ENCODE data around the gene MYH8.

The MYH8 gene

GRCh38 chr17:10384175-10384574, 37.6 kb downstream of the MYH8 start:
- no peak for DNase-seq (ENCODE audit: low read depth in 1 of 2, low spot score in 1 of 2)

DNA sequence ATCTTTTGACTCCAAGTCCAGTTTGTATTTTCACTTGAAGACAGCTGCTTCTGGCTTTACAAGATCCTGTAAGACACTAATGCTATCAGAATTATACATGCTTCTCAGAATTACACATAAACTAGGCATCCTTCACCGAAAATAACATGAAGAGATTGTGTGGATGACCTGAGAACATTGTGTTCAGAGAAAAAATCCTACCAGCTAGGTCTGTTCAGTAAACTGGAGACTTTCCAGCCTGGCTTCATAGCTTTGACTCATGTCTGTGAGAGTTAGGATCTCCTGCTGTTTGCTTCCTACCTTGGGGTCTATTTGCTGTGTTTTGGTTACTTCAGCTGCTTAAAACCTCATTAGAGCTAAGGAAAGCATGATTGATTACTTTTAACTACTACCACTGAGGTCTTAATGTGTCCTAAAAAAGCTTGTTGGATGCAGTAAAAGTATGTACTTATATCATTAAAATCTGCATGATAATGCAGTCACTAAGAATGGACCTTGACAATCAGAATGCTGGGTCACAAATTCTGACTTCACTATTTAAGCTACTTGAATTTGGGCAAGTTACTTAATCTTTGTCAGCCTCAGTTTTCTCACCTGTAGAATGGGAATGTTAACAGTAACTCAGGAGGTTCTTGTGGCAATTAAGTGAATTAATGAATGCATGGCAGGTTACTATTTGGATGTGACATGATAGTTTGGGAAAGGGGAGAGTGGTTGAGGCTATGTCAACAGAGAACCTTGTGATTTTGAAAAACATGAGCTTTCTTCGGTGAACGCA, 40.9 kb downstream of the MYH8 start:
- no peak for DNase-seq (ENCODE audit: low read depth in 1 of 2, low spot score in 1 of 2)

DNA sequence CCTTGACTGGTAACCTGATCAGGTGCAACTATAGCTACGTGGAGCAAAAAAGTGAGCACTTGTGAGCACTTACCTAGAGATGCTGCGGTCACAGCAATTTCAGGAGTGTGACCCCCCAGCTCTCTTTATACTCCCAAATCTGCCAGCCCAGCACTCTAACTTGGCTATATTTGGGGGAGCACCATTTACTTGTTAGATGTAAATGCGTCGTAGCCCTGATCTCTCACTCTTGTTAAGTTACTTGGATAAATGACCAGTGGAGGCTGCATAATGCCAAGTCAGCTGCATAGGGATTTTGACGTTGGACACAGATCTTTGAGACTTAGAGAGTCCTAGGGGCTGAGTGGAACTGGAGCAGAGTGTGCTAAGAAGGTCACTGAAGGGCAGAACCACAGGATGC, 48.8 kb downstream of the MYH8 start, which contains the start of gene MYH13:
MYH13 (minus strand) TSS at position 101 of the 400 bp plus-strand sequence. CDS start 8,476 bp downstream, outside the sequence.
- no peak for DNase-seq (ENCODE audit: low read depth in 1 of 2, low spot score in 1 of 2)

- no peak for DNase-seq (ENCODE audit: low read depth in 1 of 2, low spot score in 1 of 2)
These were observed 51.6 kb downstream of the MYH8 start for GRCh38 chr17:10370016-10370608.

- DNase-seq (ENCODE audit: low read depth in 1 of 2, low spot score in 1 of 2) = no peak
These were observed 52.5 kb downstream of the MYH8 start for GRCh38 chr17:10369239-10369638.

DNA sequence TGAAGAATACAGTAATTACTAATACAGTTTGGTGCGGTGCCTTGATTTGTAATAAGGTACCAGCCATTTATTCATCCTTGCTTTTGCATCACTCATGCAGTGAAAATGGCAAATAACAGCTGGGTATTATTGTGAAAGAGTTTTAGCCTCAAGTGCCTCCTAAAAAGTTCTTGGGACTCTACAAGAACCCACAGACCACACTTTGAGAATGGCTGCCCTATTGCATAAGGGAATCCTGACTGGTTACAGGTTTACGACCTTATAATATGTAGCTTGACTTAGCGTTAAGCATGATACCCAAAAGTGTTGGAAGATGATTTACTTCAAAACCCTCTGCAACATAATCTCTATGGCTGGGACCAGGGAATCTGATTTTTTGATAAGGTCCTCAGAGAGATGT, 53.2 kb downstream of the MYH8 start:
- DNase-seq (ENCODE audit: low read depth in 1 of 2, low spot score in 1 of 2) = no peak

DNA sequence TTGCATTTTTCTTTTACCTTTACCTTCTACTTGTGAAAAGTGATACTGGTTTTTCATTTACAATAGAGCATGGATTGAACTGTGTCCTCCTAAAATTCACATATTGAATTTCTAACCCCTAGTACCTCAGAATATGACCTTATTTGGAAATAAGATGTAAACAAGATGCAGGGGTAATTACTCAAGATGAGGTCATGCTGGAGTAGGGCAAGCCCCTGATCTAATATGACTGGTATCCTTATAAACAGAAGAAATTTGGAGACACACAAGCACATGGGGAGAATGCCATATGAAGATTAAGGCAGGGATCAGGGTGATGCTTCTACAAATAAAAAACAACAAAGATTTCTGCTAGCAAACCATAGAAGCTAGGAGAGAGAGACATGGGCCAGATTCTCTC, 61.2 kb downstream of the MYH8 start:
- no peak for DNase-seq (ENCODE audit: low read depth in 1 of 2, low spot score in 1 of 2)

- no peak for DNase-seq (ENCODE audit: low read depth in 1 of 2, low spot score in 1 of 2)
These were observed 64.0 kb downstream of the MYH8 start for GRCh38 chr17:10357768-10358167.

DNA sequence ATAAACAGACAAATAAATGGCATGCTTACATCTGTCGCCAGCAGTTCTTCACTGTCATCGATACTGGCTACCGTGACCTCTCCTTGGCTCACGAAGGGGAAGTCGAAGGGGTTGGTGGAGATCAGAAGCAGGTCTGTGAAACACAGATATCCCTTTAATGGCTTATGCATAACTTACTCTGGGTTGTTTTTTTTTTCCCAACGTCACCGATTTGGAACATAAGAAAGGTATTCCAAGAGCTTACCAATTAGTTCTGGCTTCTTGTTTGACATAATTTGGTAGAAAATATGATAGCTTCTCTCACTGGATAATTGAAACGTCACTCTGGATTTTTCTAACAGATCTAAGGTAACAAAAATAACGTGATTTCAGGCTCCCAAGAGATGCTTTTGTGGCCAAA, 67.1 kb downstream of the MYH8 start:
- no peak for DNase-seq (ENCODE audit: low read depth in 1 of 2, low spot score in 1 of 2)

- DNase-seq (ENCODE audit: low read depth in 1 of 2, low spot score in 1 of 2) = no peak
These were observed 68.9 kb downstream of the MYH8 start for GRCh38 chr17:10352893-10353292.

DNA sequence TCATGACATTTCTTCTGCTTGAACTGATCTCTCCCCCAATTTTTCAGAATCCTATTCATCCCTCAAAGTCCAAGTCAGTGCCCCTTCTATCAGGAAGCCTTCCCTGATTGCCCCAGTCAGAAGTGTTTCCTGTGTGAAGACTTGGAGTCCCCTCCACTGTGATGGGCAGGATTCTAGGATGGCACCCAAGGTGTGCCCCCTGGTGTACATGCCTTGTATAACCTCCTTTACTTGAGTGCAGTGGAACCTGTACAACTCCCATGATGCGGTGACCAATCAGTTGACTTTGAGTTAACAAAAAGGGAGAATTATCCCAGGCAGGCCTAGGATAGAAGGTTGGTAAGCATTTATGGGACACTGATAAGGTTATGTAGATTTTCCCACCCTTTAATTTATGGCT, 72.3 kb downstream of the MYH8 start:
- no peak for DNase-seq (ENCODE audit: low read depth in 1 of 2, low spot score in 1 of 2)

DNA sequence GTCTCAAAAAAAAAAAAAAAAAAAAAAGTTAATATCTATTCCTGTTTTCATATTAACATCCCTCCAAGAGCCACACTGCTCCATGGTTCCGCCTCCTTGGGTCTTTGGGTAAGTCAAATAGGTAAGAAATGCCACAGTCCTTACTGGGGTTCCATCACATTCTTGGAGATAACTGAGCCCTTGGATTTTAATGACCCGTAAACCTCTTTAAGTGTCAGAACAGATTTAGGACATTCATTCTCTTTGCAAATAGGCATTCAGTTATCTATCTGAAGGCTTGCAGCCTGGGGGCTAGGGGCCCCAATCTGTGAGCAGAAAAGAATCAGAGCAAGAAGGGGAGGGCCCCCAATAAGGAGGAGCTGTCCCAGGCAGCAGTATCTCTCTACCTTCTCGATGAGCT, 76.9 kb downstream of the MYH8 start:
- DNase-seq (ENCODE audit: low read depth in 1 of 2, low spot score in 1 of 2) = no peak
